ENCODE results near the gene SLC35D3. TPM values are rescaled to one million over a fixed set of nuclear protein-coding genes. Genes with fewer than 3 reads are reported as not detected.

SLC35D3 gene
- total and polyA plus RNA-seq, 10 of the 15 experiments (the other 5 are each of a cell fraction or from before 2014, with no cell fraction given): not detected

DNA sequence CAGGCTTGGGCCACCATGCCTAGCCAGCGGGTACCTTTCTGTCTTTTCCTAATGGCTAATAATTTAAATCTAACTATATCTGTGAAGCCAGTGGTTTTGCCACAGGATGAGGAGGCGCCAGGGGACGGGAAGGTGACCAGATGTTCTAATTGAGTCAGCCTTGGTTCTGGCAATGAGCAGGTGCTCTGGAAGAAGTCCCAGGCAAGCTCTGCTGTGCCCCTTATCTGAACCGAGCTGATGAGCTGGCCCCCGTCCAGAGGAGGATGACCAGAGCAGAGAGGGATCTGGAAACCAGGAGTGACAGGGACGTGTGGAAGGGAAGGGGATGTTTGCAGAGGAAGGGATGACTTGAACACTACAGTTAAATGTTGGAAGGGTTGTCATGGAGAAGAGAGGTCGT lies 46.7 kb downstream of the SLC35D3 start:
- no peaks in the 10 kb centered on the region for H3K79me2 ChIP-seq (ENCODE audit: control insufficient read depth, insufficient read depth, low read length)
- no peak overlapping the region for H2AFZ ChIP-seq (ENCODE audit: control insufficient read depth, low read depth, low read length)
- TF ChIP-seq ZZZ3 (IDR thresholded peaks at IDR 0.05; ENCODE audit: control insufficient read depth, insufficient read length, low read depth) (no peak), ZNF622 (IDR thresholded peaks at IDR 0.05) (no peak), RUNX3 (IDR thresholded peaks at IDR 0.05; ENCODE audit: low read length) (no peak), SRF (IDR thresholded peaks at IDR 0.05; ENCODE audit: low read depth in 2 of 2, low read length in 2 of 2) (no peak), IRF4 (IDR thresholded peaks at IDR 0.05; ENCODE audit: low read depth, low read length) (no peak), NFXL1 (IDR thresholded peaks at IDR 0.05; ENCODE audit: borderline replicate concordance) (no peak), GABPA (IDR thresholded peaks at IDR 0.05; ENCODE audit: low read depth) (no peak), CHD2 (IDR thresholded peaks at IDR 0.05; ENCODE audit: borderline replicate concordance, low read depth, low read length) (no peak)
- TF ChIP-seq, protein P1, sequence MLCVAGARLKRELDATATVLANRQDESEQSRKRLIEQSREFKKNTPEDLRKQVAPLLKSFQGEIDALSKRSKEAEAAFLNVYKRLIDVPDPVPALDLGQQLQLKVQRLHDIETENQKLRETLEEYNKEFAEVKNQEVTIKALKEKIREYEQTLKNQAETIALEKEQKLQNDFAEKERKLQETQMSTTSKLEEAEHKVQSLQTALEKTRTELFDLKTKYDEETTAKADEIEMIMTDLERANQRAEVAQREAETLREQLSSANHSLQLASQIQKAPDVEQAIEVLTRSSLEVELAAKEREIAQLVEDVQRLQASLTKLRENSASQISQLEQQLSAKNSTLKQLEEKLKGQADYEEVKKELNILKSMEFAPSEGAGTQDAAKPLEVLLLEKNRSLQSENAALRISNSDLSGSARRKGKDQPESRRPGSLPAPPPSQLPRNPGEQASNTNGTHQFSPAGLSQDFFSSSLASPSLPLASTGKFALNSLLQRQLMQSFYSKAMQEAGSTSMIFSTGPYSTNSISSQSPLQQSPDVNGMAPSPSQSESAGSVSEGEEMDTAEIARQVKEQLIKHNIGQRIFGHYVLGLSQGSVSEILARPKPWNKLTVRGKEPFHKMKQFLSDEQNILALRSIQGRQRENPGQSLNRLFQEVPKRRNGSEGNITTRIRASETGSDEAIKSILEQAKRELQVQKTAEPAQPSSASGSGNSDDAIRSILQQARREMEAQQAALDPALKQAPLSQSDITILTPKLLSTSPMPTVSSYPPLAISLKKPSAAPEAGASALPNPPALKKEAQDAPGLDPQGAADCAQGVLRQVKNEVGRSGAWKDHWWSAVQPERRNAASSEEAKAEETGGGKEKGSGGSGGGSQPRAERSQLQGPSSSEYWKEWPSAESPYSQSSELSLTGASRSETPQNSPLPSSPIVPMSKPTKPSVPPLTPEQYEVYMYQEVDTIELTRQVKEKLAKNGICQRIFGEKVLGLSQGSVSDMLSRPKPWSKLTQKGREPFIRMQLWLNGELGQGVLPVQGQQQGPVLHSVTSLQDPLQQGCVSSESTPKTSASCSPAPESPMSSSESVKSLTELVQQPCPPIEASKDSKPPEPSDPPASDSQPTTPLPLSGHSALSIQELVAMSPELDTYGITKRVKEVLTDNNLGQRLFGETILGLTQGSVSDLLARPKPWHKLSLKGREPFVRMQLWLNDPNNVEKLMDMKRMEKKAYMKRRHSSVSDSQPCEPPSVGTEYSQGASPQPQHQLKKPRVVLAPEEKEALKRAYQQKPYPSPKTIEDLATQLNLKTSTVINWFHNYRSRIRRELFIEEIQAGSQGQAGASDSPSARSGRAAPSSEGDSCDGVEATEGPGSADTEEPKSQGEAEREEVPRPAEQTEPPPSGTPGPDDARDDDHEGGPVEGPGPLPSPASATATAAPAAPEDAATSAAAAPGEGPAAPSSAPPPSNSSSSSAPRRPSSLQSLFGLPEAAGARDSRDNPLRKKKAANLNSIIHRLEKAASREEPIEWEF (IDR thresholded peaks at IDR 0.05; ENCODE audit: insufficient replicate concordance, low read depth, low read length): no peak
- TF ChIP-seq, protein P2, sequence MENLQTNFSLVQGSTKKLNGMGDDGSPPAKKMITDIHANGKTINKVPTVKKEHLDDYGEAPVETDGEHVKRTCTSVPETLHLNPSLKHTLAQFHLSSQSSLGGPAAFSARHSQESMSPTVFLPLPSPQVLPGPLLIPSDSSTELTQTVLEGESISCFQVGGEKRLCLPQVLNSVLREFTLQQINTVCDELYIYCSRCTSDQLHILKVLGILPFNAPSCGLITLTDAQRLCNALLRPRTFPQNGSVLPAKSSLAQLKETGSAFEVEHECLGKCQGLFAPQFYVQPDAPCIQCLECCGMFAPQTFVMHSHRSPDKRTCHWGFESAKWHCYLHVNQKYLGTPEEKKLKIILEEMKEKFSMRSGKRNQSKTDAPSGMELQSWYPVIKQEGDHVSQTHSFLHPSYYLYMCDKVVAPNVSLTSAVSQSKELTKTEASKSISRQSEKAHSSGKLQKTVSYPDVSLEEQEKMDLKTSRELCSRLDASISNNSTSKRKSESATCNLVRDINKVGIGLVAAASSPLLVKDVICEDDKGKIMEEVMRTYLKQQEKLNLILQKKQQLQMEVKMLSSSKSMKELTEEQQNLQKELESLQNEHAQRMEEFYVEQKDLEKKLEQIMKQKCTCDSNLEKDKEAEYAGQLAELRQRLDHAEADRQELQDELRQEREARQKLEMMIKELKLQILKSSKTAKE (IDR thresholded peaks at IDR 0.05; ENCODE audit: low read depth, poor library complexity, severe bottlenecking): no peak
- H3K4me1 ChIP-seq (ENCODE audit: control insufficient read depth, insufficient read depth, low read length): no peaks in the 10 kb centered on the region
- H3K4me2 ChIP-seq (ENCODE audit: control insufficient read depth, insufficient read depth): no peak overlapping the region
- intact Hi-C loops (cut with micrococcal nuclease; ENCODE audit: unreplicated experiment): loop anchor here (1.0 to 5.0 kb wide), 5 partner anchors 108 to 672 kb away; no protein-coding TSS in a partner anchor
- whole genome bisulfite sequencing (ENCODE audit: insufficient coverage, insufficient replicate concordance, low lambda C conversion rate, missing lambda C conversion rate): 39% methylated on average over 7 of the region's 7 CpGs
- no peak overlapping the region for H3K4me3 ChIP-seq
- DNase-seq (ENCODE audit: low read depth, low spot score): no peak
- in situ Hi-C loops (cut with MboI): no loop called here
- H3K27me3 ChIP-seq (replicated peaks in 1 of 2; ENCODE audit: control insufficient read depth in 2 of 2, insufficient read depth in 2 of 2, low read length in 1 of 2): no peaks in the 10 kb centered on the region
- SMC1A ChIA-PET (ENCODE audit: uncharacterized antibody, unreplicated experiment): interaction anchor here (0.6 to 1.5 kb wide), 8 partner anchors 23 to 666 kb away, joined by 3 to 6 read pairs (median 3); no protein-coding TSS in a partner anchor
- no peak for ATAC-seq
- CTCF ChIA-PET: interaction anchor here (0.6 to 1.6 kb wide), 14 partner anchors 12 to 1323 kb away, joined by 3 to 5 read pairs (median 3); no protein-coding TSS in a partner anchor
- no peaks in the 10 kb centered on the region for H3K9me3 ChIP-seq (replicated peaks; ENCODE audit: control insufficient read depth, insufficient read depth, low read length)
- no peak overlapping the region for H3K9ac ChIP-seq (ENCODE audit: control insufficient read depth, insufficient read depth, low read length)
- H3K36me3 ChIP-seq (ENCODE audit: control insufficient read depth in 2 of 2, insufficient read depth in 2 of 2, low read length in 1 of 2): no peaks in the 10 kb centered on the region
- POLR2A ChIA-PET: no interaction called here
- no TSS peak for BruUV-seq (replicated peaks)
- H3K27ac ChIP-seq (ENCODE audit: control insufficient read depth, insufficient read depth): no peak overlapping the region
- no peaks in the 10 kb centered on the region for H4K20me1 ChIP-seq (ENCODE audit: control insufficient read depth, insufficient read depth)
- FAIRE-seq: no peak
- RAD21 ChIA-PET (ENCODE audit: unreplicated experiment): interaction anchor here (1.0 to 1.3 kb wide), 2 partner anchors 108 to 125 kb away, joined by 3 read pairs; no protein-coding TSS in a partner anchor

Measured in GM12878 (cell line).